Lung (tissue), 12 donors: Measurements from ENCODE around the gene RASGEF1C. TPM values are rescaled to one million over a fixed set of nuclear protein-coding genes. Genes with fewer than 3 reads are reported as not detected.

Experiments
- ATAC-seq: fragments of 200-7000 bp; cut with Tn5 transposase; one replicate; pipeline ENCODE4 v1.9.1; 2020; ENCODE audit warnings: moderate number of reproducible peaks; ENCODE audit not compliant: insufficient read depth, low FRiP score
- DNase-seq, 3 donors: peaks; one replicate each; pipeline ENCODE4 v3.0.0-alpha.2; 2013 to 2017
- H3K27ac ChIP-seq, 2 donors: one replicate each; pipeline ENCODE4 v1.5.1; 2013; ENCODE audit warnings: mild to moderate bottlenecking in 2 of 2, moderate library complexity in 2 of 2, control low read depth in 1 of 2, inconsistent platforms in 1 of 2, low read depth in 1 of 2, low read length in 1 of 2
- H3K27me3 ChIP-seq, 3 donors: one replicate each; pipeline ENCODE4 v1.5.1; 2013; ENCODE audit warnings: low read length in 2 of 3; ENCODE audit not compliant: control insufficient read depth in 3 of 3, insufficient read depth in 3 of 3
- H3K36me3 ChIP-seq, 4 donors: one replicate each; pipeline ENCODE4 v1.5.1; 2013; ENCODE audit warnings: low read length in 4 of 4, mild to moderate bottlenecking in 1 of 4, moderate library complexity in 1 of 4; ENCODE audit not compliant: control insufficient read depth in 4 of 4, insufficient read depth in 4 of 4
- H3K4me1 ChIP-seq, 5 donors: one replicate each; pipeline ENCODE4 v1.5.1; 2013; ENCODE audit warnings: low read length in 5 of 5, mild to moderate bottlenecking in 2 of 5, moderate library complexity in 1 of 5; ENCODE audit not compliant: control insufficient read depth in 5 of 5, insufficient read depth in 5 of 5
- H3K4me3 ChIP-seq: one replicate; pipeline ENCODE4 v1.5.1; 2013; ENCODE audit warnings: mild to moderate bottlenecking, control low read depth, moderate library complexity
- H3K9ac ChIP-seq, 2 donors: one replicate each; pipeline ENCODE4 v1.5.1; 2013; ENCODE audit warnings: low read length in 2 of 2, control low read depth in 1 of 2; ENCODE audit not compliant: insufficient read depth in 1 of 2
- H3K9me3 ChIP-seq, 4 donors: one replicate each; pipeline ENCODE4 v1.5.1; 2013; ENCODE audit warnings: low read length in 3 of 4, mild to moderate bottlenecking in 1 of 4, moderate library complexity in 1 of 4; ENCODE audit not compliant: control insufficient read depth in 4 of 4, insufficient read depth in 3 of 4
- WGBS, 2 donors: extraction: QIAGEN DNeasy Blood & Tissue Kit; methylation state at CpG; one replicate each; pipeline ENCODE4 v1.1.7; 2013; 5-methylcytosine and 5-hydroxymethylcytosine counted together
- polyA plus RNA-seq, 2 donors: library from polyadenylated mRNA; stranded (reverse); fragments of 200-250 nt; gene quantifications; one replicate each; pipeline ENCODE4 v1.2.1, GENCODE V29; 2013
- total RNA-seq, 2 donors: library from RNA; depleted of rRNA in 1 of 2; stranded (reverse); fragments of >200 nt in 1 of 2; gene quantifications; one replicate each; pipeline ENCODE4 v1.2.1, GENCODE V29; 2014 to 2021
- TF ChIP-seq, protein P1 (sequence below): IDR thresholded peaks from 2 replicates; pipeline ENCODE4 v1.5.1; 2012; ENCODE audit warnings: mild to moderate bottlenecking; ENCODE audit errors: control extremely low read depth, extremely low read depth
- donor health status: control.
- donor health status: control.
- donor health status: Bipolar disorder and iron deficiency.
- donor health status: healthy.
- donor health status: DM: yes; HTN: yes; CAD: no.

RASGEF1C gene
- total and polyA plus RNA-seq, 4 donors, result 0.03 to 0.31 TPM; not detected in 2

DNA sequence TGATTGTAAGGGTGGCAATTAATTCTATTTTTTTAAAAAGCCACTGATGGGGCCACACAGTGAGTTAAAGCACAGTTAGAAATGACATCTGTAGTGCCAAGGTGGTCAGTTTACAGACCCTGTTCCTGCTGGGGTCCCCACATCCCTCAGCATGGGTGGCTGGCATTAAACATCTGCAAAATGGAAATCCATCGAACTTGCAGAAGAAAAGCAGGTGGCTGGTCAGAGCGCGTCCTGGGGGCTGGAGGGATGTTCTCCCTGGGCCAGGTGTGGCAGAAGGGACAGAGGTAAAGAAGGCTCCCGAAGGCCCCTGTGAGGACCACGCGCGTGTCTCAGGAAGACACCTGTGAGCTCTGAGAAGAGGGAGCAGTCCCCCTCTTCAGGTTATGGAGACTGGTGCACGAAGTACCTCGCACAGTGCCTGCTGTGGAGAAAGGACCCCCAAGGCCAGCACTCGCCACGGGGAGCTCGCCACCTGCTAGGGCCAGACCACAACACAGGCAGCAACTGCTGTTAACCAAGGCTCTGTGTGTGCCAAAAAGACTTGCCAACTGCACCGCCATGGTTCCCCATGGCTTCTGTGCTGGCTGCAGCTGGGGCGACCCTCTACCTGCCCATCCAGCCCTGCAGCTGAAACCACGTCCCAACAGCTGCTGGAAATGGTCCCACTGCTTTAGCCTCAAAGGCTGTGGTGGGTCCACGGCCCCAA, 65.2 kb downstream of the RASGEF1C start:
- ATAC-seq, result no peak
- 82 to 83% methylated on average over 16 of the region's 16 CpGs for whole genome bisulfite sequencing, 2 donors

DNA sequence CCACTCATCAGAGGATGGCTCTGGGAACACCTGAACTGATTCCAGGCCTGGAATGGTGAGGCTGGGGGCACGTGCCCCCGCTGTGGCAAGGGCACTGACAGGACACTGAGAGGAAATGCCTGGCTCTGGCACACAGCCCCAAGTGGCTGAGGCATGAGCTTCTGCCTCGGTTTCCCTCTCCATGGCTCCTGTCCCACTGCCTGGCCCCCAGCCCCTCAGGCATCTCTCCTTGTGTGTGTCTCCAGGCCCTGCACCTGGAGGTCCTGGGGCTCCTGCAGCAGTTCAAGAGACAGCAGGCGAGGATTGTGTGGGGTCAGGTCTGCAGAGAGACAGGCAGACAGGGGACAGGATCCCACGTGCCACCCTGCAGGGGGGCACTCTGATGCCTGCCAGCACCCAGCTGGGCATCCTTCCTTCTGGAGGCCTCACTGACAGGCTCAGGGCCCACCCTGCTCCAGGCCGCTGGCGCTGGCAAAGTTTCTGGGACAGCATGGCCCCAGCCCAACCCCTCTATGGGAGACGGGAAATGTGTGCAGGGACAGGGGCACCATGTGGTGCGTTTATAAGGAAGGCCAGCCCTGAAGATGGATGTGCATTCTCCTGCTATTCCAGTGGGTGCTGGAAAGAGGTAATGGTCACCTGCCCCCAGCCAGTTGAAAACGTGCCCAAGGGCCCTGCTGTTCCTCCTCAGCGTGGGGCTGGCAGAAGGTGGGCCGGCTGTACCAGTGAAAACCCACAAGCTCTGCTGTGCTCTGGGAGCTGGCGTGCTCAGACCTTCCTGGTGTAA, 66.0 kb downstream of the RASGEF1C start:
- WGBS, 2 donors, result 75 to 81% methylated on average over 13 of the region's 13 CpGs

More for the DNA sequence above, 65.2 kb downstream of the RASGEF1C start:
- TF ChIP-seq, protein P1, sequence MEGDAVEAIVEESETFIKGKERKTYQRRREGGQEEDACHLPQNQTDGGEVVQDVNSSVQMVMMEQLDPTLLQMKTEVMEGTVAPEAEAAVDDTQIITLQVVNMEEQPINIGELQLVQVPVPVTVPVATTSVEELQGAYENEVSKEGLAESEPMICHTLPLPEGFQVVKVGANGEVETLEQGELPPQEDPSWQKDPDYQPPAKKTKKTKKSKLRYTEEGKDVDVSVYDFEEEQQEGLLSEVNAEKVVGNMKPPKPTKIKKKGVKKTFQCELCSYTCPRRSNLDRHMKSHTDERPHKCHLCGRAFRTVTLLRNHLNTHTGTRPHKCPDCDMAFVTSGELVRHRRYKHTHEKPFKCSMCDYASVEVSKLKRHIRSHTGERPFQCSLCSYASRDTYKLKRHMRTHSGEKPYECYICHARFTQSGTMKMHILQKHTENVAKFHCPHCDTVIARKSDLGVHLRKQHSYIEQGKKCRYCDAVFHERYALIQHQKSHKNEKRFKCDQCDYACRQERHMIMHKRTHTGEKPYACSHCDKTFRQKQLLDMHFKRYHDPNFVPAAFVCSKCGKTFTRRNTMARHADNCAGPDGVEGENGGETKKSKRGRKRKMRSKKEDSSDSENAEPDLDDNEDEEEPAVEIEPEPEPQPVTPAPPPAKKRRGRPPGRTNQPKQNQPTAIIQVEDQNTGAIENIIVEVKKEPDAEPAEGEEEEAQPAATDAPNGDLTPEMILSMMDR, result no peak
- no peak for DNase-seq
- Histone ChIP-seq H3K27ac (no peak overlapping the region), H3K36me3 (no peaks in the 10 kb centered on the region), H3K4me3 (no peak overlapping the region), H3K27me3 (no peaks in the 10 kb centered on the region), H3K9me3 (peaks cover 0 to 6% (median 1%) of the 10 kb centered on the region in 4 donors), H3K9ac (no peak overlapping the region), H3K4me1 (no peaks in the 10 kb centered on the region)

DNA sequence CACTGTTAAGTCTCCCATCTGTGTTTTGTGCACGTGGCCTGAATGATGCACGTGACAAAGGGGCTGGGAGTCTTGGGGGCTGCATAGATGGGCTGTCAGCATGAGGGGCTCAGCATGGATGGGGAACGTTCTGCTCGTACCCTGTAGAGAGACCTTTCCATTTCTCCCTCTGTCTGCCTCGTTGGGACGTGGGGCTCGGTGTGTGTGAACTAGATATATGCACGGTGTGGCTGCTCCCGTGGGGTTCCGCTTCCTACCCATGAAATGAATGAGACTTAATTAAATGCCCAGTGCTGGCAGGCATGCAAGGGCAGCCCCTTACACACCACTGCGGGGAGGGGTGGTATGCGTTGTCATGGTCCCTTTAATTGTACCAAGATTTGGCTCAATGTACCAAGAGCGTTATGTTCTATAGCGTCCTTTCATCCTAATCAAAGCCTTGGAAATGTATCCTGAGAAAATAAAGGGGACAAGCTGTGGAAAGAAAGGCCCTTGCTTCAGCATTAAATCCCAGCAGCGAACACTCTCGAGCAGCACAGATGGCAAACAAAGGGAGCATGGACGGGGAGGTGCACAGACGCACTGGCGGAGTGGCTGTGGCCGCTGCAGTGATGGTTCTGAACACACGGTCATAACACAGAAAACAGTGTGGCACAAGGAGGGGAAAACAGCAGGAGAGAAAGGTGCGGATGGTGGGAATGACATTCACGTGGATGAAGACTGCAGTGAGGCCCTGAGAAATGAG, 66.8 kb downstream of the RASGEF1C start:
- 73 to 88% methylated on average over 23 of the region's 23 CpGs for WGBS, 2 donors
- DNase-seq, result no peak
- no peaks in the 10 kb centered on the region for H3K4me1 ChIP-seq
- no peaks in the 10 kb centered on the region for H3K36me3 ChIP-seq
- no peak overlapping the region for H3K9ac ChIP-seq
- no peak overlapping the region for H3K4me3 ChIP-seq
- no peak overlapping the region for H3K27ac ChIP-seq
- H3K9me3 ChIP-seq, result peaks cover 0 to 6% (median 1%) of the 10 kb centered on the region in 4 donors
- no peak for ATAC-seq
- no peaks in the 10 kb centered on the region for H3K27me3 ChIP-seq
- TF ChIP-seq, protein P1, result no peak

More for the DNA sequence above, 66.0 kb downstream of the RASGEF1C start:
- Histone ChIP-seq H3K27me3 (no peaks in the 10 kb centered on the region), H3K36me3 (no peaks in the 10 kb centered on the region), H3K9me3 (peaks cover 0 to 6% (median 1%) of the 10 kb centered on the region in 4 donors), H3K4me3 (no peak overlapping the region), H3K9ac (no peak overlapping the region), H3K27ac (no peak overlapping the region), H3K4me1 (no peaks in the 10 kb centered on the region)
- TF ChIP-seq, protein P1, result no peak
- no peak for ATAC-seq
- no peak for DNase-seq
